ENCODE data around the gene ZCCHC7.

- TF ChIP-seq SIN3A (IDR thresholded peaks at IDR 0.05; ENCODE audit: borderline replicate concordance, insufficient read depth, low read length): no peak
- no peak for TF ChIP-seq TAF1 (IDR thresholded peaks at IDR 0.05; ENCODE audit: borderline replicate concordance, insufficient read depth, low read length)
- TF ChIP-seq, protein P1, sequence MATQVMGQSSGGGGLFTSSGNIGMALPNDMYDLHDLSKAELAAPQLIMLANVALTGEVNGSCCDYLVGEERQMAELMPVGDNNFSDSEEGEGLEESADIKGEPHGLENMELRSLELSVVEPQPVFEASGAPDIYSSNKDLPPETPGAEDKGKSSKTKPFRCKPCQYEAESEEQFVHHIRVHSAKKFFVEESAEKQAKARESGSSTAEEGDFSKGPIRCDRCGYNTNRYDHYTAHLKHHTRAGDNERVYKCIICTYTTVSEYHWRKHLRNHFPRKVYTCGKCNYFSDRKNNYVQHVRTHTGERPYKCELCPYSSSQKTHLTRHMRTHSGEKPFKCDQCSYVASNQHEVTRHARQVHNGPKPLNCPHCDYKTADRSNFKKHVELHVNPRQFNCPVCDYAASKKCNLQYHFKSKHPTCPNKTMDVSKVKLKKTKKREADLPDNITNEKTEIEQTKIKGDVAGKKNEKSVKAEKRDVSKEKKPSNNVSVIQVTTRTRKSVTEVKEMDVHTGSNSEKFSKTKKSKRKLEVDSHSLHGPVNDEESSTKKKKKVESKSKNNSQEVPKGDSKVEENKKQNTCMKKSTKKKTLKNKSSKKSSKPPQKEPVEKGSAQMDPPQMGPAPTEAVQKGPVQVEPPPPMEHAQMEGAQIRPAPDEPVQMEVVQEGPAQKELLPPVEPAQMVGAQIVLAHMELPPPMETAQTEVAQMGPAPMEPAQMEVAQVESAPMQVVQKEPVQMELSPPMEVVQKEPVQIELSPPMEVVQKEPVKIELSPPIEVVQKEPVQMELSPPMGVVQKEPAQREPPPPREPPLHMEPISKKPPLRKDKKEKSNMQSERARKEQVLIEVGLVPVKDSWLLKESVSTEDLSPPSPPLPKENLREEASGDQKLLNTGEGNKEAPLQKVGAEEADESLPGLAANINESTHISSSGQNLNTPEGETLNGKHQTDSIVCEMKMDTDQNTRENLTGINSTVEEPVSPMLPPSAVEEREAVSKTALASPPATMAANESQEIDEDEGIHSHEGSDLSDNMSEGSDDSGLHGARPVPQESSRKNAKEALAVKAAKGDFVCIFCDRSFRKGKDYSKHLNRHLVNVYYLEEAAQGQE (IDR thresholded peaks at IDR 0.05; ENCODE audit: insufficient read depth in 1 of 2, low read depth in 2 of 2, low read length in 2 of 2): no peak
- no peak for TF ChIP-seq POLR2AphosphoS5 (IDR thresholded peaks at IDR 0.05; ENCODE audit: low read depth, low read length)
- no peak for TF ChIP-seq FOXP2 (optimal IDR thresholded peaks at IDR 0.05; ENCODE audit: borderline replicate concordance, extremely low read depth, extremely low read length, insufficient read depth)
Observed at GRCh38 chr9:37083654-37084053, 36.7 kb upstream of the ZCCHC7 start.

All from PFSK-1 (cell line).